HG03025 (cell line): ENCODE data around the gene RBM43.
A peak's percentile ranks its signal among the peaks of the same experiment; 100 is the strongest.
"Not testable (repeated sequence)": the region's sequence is repeated elsewhere in the genome, so short reads cannot be mapped to it uniquely, and the experiment has no call there.

Experiments used
- ATAC-seq: cut with Tn5 transposase; IDR thresholded peaks from one replicate; pipeline ENCODE4 v1.9.1; 2021; ENCODE audit warnings: mild to moderate bottlenecking, moderate library complexity; ENCODE audit not compliant: unreplicated experiment, low FRiP score

RBM43 gene

DNA sequence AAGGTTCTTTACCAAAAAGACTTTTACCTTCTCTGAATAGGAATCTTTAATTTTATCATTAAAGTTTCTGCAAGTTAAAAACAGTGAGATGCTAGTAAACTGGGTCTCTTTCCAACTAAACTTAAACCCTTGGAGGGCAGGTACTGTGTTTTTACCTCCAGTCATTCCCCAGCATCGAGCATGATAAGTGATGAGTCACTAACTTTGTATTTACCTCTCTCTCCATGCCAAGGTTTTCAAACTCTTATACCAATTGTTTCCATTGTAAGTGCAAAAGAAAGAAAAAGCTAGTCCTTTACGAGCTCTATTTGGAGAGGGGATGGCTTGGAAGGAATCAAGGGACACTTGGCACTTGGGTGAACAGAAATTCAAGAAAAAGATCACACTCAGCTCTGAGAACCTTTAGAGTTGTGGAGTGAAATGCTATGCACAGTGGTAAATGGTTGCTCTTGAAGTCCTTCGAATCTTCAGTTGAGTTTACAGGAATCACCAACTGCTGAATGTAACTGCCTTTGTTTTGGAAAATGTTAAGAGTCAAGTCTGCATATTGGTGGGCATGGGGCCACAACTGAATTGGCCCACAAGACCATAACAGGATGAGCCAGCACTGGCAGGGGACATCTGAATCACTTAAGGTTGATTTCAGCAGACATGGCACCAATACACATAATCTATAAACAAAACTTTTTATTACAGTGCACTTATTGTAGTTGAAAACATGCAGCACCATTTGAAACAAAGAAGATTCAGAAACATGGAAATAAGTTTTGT lies 8.3 kb upstream of the RBM43 start:
- ATAC-seq: no peak

DNA sequence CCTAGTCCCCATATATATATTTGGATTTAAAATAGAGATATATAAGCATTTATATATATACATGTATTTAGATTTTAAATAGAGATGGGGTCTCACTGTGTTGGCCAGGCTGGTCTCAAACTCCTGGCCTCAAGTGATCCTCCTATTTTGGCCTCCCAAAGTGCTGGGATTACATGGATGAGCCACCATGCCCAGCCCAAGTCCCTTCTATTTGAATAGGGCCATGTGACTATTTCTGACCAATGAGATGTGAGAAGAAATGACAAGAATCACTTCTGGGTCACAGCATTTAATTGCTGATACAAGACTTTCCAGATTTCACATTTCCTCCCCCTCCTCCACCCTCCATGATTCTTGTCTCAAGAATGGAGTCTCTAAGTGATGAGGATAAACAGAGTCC lies 6.4 kb upstream of the RBM43 start:
- ATAC-seq: no peak

GRCh38 chr2:151267537-151267936 lies 5.9 kb upstream of the RBM43 start:
- ATAC-seq: no peak

GRCh38 chr2:151265991-151266390 lies 4.3 kb upstream of the RBM43 start:
- ATAC-seq: no peak

GRCh38 chr2:151264157-151264825 lies 2.6 kb upstream of the RBM43 start:
- no peak for ATAC-seq

- ATAC-seq: no peak
These were observed 966 bp upstream of the RBM43 start for GRCh38 chr2:151262629-151263028.

- ATAC-seq: no peak
These were observed 271 bp upstream of the RBM43 start for GRCh38 chr2:151261977-151262291.

- peak; percentile 18 for ATAC-seq
These were observed 961 bp downstream of the RBM43 start for GRCh38 chr2:151260573-151261230.

DNA sequence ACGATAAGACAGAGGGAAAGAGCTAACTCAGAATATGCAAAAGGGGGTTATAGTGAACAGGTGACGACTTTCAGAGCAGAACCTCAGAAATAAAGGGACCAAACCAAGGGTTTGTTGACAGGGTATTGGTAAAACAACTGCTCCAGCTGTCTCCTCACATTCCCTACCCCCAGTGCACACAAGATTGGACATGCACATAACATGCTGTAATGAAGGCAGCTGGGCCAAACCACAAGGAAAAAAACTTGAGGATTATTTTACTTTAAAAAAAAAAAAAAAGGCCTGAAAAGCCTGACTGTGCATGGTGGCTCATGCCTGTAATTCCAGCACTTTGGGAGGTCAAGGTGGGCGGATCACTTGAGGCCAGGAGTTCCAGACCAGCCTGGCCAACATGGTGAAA lies 3.5 kb downstream of the RBM43 start:
- no peak for ATAC-seq

DNA sequence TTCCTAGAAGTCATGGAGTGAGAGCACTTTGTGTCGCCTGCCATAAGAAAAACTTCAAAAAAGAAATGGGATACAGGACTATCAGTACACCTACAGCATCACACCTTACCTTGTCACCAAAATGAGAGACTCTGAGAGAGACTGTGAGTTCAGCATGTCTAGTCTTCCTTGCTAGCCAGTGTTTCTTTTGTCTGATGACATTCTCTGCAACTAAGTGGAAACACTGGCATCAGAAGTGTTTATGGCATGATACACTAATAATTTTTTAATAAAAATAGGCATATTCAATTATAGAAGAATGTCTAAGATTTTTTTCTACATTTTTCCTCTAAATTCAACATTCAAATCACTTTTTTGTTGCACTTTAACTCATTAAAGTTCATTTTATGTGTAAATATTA lies 9.0 kb downstream of the RBM43 start:
- ATAC-seq: no peak

DNA sequence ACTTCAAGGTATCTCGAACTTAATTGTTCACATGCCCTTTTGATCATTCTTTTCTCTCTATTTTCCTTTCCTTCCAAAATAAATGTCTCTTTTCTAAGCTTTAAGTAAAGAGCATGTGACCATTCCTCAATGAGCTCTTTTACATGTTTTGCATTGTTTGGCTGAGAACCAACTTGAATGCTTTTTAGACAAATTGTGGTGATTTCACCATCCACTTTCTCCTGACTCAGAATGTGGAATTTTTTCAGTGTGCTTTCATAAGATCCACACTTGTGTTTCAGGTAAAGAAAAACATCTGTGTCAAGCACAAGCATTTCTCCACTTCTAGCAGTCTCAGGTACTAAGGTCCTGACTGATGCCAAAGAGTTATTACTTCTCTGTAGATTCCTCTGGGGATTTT lies 10.7 kb downstream of the RBM43 start:
- no peak for ATAC-seq

- ATAC-seq: no peak
These were observed 14.2 kb downstream of the RBM43 start for GRCh38 chr2:151247432-151247831.

- no peak for ATAC-seq
These were observed 15.5 kb downstream of the RBM43 start for GRCh38 chr2:151246152-151246551.

- ATAC-seq: no peak
These were observed 18.2 kb downstream of the RBM43 start for GRCh38 chr2:151243468-151243867.

- ATAC-seq: no peak
These were observed 20.4 kb downstream of the RBM43 start for GRCh38 chr2:151241224-151241623.

DNA sequence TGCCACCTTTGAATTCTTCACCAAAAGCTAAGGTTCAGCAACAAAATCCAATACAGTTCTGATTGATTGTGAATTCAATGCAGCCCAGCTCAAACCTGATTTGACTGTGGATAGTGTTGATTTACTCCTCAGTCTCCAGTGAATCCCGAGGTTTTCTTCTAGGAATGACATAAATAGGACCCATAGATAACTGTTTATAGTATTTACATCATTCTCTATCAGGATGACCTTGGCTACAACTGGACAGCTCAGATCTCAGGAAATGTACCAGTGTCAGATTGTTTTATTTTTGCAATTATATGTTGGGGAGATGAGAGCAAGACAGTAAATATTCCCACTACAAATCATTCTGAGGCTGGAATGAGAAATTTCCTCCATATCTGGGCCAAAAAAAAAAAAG lies 21.2 kb downstream of the RBM43 start:
- no peak for ATAC-seq

GRCh38 chr2:151239624-151240023 lies 22.0 kb downstream of the RBM43 start:
- ATAC-seq: no peak

- peak; percentile 67 for ATAC-seq
These were observed 22.9 kb downstream of the RBM43 start for GRCh38 chr2:151238527-151239487.

GRCh38 chr2:151237422-151238025 lies 24.1 kb downstream of the RBM43 start:
- ATAC-seq: no peak

- ATAC-seq: not testable (repeated sequence)
These were observed 27.9 kb downstream of the RBM43 start for GRCh38 chr2:151233760-151234159.
